Endothelial cell of umbilical vein (primary cell): ENCODE results near the gene FKBP7. TPM values are rescaled to one million over a fixed set of nuclear protein-coding genes. Genes with fewer than 3 reads are reported as not detected.

Source experiments
- BruUV-seq: library from RNA; stranded (reverse); fragments of 400-500 nt; replicated peaks from 2 replicates; lab custom pipeline; 2021; lab: Mats Ljungman, UMichigan
- CTCF ChIA-PET: fragments of 300-600, 350-600 bp; sonication (Branson Sonifier 250); formaldehyde crosslinking; loops from one replicate; lab custom pipeline; 2021; ENCODE audit warnings: antibody characterized with exemption, inconsistent platforms; lab: Charles Lee
- POLR2A ChIA-PET: fragments of 300-600, 350-600 bp; sonication (Branson Sonifier 250); formaldehyde crosslinking; loops from one replicate; lab custom pipeline; 2021; ENCODE audit warnings: antibody characterized with exemption, inconsistent platforms; lab: Charles Lee
- DNase-seq: peaks from one replicate; pipeline ENCODE4 v3.0.0-alpha.2; 2011; ENCODE audit warnings: low read depth, low spot score
- FAIRE-seq: peaks from 2 replicates; lab custom pipeline; 2011; peaks lifted over from hg19 to GRCh38; lab: Jason Lieb, UNC
- H2AFZ ChIP-seq: 2 replicates; pipeline ENCODE4 v1.6.0; 2012; ENCODE audit warnings: low read depth, low read length, control low read depth, inconsistent platforms
- H3K27ac ChIP-seq: 2 replicates; pipeline ENCODE4 v1.5.1; 2011; ENCODE audit warnings: low read depth, mild to moderate bottlenecking, control low read depth, low read length, moderate library complexity; ENCODE audit not compliant: insufficient read depth
- H3K27me3 ChIP-seq, 2 experiments: 2 replicates each; pipeline versions ENCODE4 v1.6.0 to v1.6.1; 2011; ENCODE audit warnings: low read length in 2 of 2, mixed read lengths in 1 of 2; ENCODE audit not compliant: control insufficient read depth in 2 of 2, insufficient read depth in 2 of 2
- H3K36me3 ChIP-seq, 2 experiments: 2 replicates in 1 of 2; 3 replicates in 1 of 2; pipeline ENCODE4 v1.5.1; 2011; ENCODE audit warnings: low read length in 2 of 2, mild to moderate bottlenecking in 1 of 2, moderate library complexity in 1 of 2; ENCODE audit not compliant: control insufficient read depth in 2 of 2, insufficient read depth in 2 of 2; ENCODE audit errors: extremely low read depth in 1 of 2
- H3K4me1 ChIP-seq: 3 replicates; pipeline ENCODE4 v1.5.1; 2011; ENCODE audit warnings: mild to moderate bottlenecking, low read length; ENCODE audit not compliant: control insufficient read depth, insufficient read depth; ENCODE audit errors: extremely low read depth
- H3K4me2 ChIP-seq: 2 replicates; pipeline ENCODE4 v1.6.1; 2011; ENCODE audit warnings: low read length, control low read depth, mixed read lengths; ENCODE audit not compliant: insufficient read depth
- H3K4me3 ChIP-seq, 3 experiments: fragments of 200-600 bp in 1 of 3; sonication (generic), shearing (Covaris generic) in 1 of 3; replicated peaks in 1 of 3; 2 replicates each; pipeline ENCODE4 v1.5.1; 2011 to 2016; ENCODE audit warnings: control low read depth in 3 of 3, low read length in 3 of 3, mild to moderate bottlenecking in 2 of 3, inconsistent platforms in 1 of 3, low read depth in 1 of 3, moderate library complexity in 1 of 3; ENCODE audit not compliant: insufficient read depth in 1 of 3
- H3K79me2 ChIP-seq: 2 replicates; pipeline ENCODE4 v1.6.0; 2012; ENCODE audit warnings: low read length, inconsistent platforms; ENCODE audit not compliant: control insufficient read depth, insufficient read depth
- H3K9ac ChIP-seq: replicated peaks from 2 replicates; pipeline ENCODE3; 2011; ENCODE audit warnings: low read length, control low read depth; ENCODE audit not compliant: insufficient read depth; ENCODE audit errors: extremely low read depth
- H3K9me1 ChIP-seq: replicated peaks from 3 replicates; pipeline ENCODE4 v1.6.0; 2011; ENCODE audit warnings: mild to moderate bottlenecking, low read length; ENCODE audit not compliant: control insufficient read depth, insufficient read depth; ENCODE audit errors: extremely low read depth
- H3K9me3 ChIP-seq: replicated peaks from 2 replicates; pipeline ENCODE4 v1.5.1; 2012; ENCODE audit warnings: low read length, inconsistent platforms; ENCODE audit not compliant: control insufficient read depth, insufficient read depth
- H4K20me1 ChIP-seq: replicated peaks from 2 replicates; pipeline ENCODE3; 2011; ENCODE audit warnings: mild to moderate bottlenecking, low read length; ENCODE audit not compliant: control insufficient read depth, insufficient read depth; ENCODE audit errors: extremely low read depth
- EZH2 ChIP-seq: IDR thresholded peaks from 2 replicates; pipeline ENCODE4 v1.6.1; 2012; ENCODE audit warnings: borderline replicate concordance, low read depth, mild to moderate bottlenecking, moderate library complexity, low read length, inconsistent platforms; ENCODE audit not compliant: severe bottlenecking
- GATA2 ChIP-seq: IDR thresholded peaks from 2 replicates; pipeline ENCODE4 v1.7.0; 2011; ENCODE audit warnings: low read depth, mild to moderate bottlenecking, moderate library complexity, mixed read lengths, low read length; ENCODE audit not compliant: insufficient read length, insufficient read depth
- JUN ChIP-seq: IDR thresholded peaks from 2 replicates; pipeline ENCODE4 v1.6.1; 2011; ENCODE audit warnings: borderline replicate concordance, low read depth; ENCODE audit not compliant: insufficient read length, insufficient read depth
- POLR2A ChIP-seq: IDR thresholded peaks from 2 replicates; pipeline ENCODE4 v1.6.1; 2012; ENCODE audit warnings: low read depth, mild to moderate bottlenecking, control low read depth, low read length
- dilution Hi-C: fragments of 300-500 bp; cut with MboI; formaldehyde crosslinking; loops from one replicate; pipeline ENCODE4 v1.15.0; 2019; ENCODE audit warnings: low sequenced_read_pairs; ENCODE audit not compliant: extremely low pct_ligation_motif_present
- intact Hi-C: fragments of 100-400 bp; cut with micrococcal nuclease; formaldehyde crosslinking; loops from one replicate; pipeline ENCODE4 v1.10.0; 2022
- polyA plus RNA-seq, 4 experiments: library from polyadenylated mRNA; depleted of rRNA in 3 of 4; stranded (reverse) in 3 of 4; unstranded in 1 of 4; fragments of >200 nt; gene quantifications; 2 replicates each; pipeline versions ENCODE4 v1.2.1 to v1.2.3, GENCODE V29; 2011 to 2012; ENCODE audit warnings: missing spikeins in 1 of 4
- total RNA-seq: library from RNA; stranded (reverse); gene quantifications from 2 replicates; pipeline ENCODE4 v1.2.3, GENCODE V29; 2021
- TF ChIP-seq, protein P1 (sequence below): IDR thresholded peaks from 2 replicates; pipeline ENCODE4 v1.6.1; 2011; ENCODE audit not compliant: insufficient read depth, insufficient read length

The FKBP7 gene
- total and polyA plus RNA-seq, 2 donors (not counting 3 experiments of a cell fraction or from before 2014, with no cell fraction given) = 11.2 to 20.5 TPM

DNA sequence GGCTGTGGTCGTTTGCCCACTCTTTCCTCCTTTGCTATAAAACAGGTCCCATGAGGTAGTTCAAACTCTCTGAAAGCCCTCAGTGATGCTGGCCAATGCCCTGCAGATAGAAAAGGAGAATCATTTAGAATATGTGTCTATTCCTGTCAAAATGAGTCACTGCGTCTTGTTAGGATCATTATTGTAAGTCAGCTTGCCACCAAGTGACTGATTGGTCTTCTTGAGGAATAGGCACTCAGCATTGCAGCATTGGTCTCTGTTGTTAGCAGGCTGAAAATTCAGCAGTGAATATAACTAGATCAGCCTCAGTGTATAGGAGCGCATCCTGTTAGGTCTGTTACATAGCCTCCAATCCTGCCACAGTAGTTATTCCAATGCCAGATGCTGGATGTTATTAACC lies 56.3 kb downstream of the FKBP7 start:
- Histone ChIP-seq H3K9me3 (no peaks in the 10 kb centered on the region), H3K9me1 (no peaks in the 10 kb centered on the region), H3K4me1 (no peaks in the 10 kb centered on the region), H2AFZ (no peak overlapping the region), H3K79me2 (peaks cover 2% of the 10 kb centered on the region), H3K4me3 (no peak overlapping the region), H3K27me3 (no peaks in the 10 kb centered on the region), H4K20me1 (no peaks in the 10 kb centered on the region), H3K4me2 (no peak overlapping the region), H3K27ac (no peak overlapping the region), H3K36me3 (peaks cover 2 to 6% of the 10 kb centered on the region in 2 experiments), H3K9ac (no peak overlapping the region)
- no TSS peak for BruUV-seq
- POLR2A ChIA-PET = no interaction called here
- TF ChIP-seq POLR2A = no peak
- TF ChIP-seq, protein P1, sequence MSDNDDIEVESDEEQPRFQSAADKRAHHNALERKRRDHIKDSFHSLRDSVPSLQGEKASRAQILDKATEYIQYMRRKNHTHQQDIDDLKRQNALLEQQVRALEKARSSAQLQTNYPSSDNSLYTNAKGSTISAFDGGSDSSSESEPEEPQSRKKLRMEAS = no peak
- no peak for TF ChIP-seq EZH2
- FAIRE-seq (no peak), DNase-seq (no peak)
- CTCF ChIA-PET = interaction anchor here (1.1 to 1.8 kb wide), 2 partner anchors 8 to 293 kb away, joined by 3 to 14 read pairs; no protein-coding TSS in a partner anchor
- dilution Hi-C loops = no loop called here
- intact Hi-C loops = no loop called here

- Histone ChIP-seq H3K4me1 (no peaks in the 10 kb centered on the region), H4K20me1 (no peaks in the 10 kb centered on the region), H3K9ac (no peak overlapping the region), H3K4me2 (no peak overlapping the region), H3K9me3 (no peaks in the 10 kb centered on the region), H3K36me3 (peaks cover 0 to 2% of the 10 kb centered on the region in 2 experiments), H3K27ac (no peak overlapping the region), H2AFZ (no peak overlapping the region), H3K79me2 (no peaks in the 10 kb centered on the region), H3K4me3 (no peak overlapping the region), H3K27me3 (no peaks in the 10 kb centered on the region), H3K9me1 (no peaks in the 10 kb centered on the region)
- POLR2A ChIA-PET = no interaction called here
- TF ChIP-seq GATA2 (no peak), JUN (no peak), EZH2 (no peak)
- DNase-seq (no peak), FAIRE-seq (no peak)
- BruUV-seq = no TSS peak
- CTCF ChIA-PET = interaction anchor here (1.3 to 3.3 kb wide), 7 partner anchors 11 to 437 kb away, joined by 3 to 42 read pairs (median 17); partner anchors contain the start of gene RBM45
- intact Hi-C loops = no loop called here
- dilution Hi-C loops = no loop called here
Measured at GRCh38 chr2:178420463-178420999, 57.9 kb downstream of the FKBP7 start.
